BLaER1 (cell line): ENCODE data around the gene CEMIP2.
A peak's percentile ranks its signal among the peaks of the same experiment; 100 is the strongest.

Source experiments
- H3K27ac ChIP-seq: shearing (Covaris generic); formaldehyde crosslinking; 2 replicates; pipeline ENCODE4 v1.8.1; 2022
- H3K27me3 ChIP-seq: shearing (Covaris generic); formaldehyde crosslinking; 2 replicates; pipeline ENCODE4 v1.8.1; 2022
- H3K36me3 ChIP-seq: shearing (Covaris generic); formaldehyde crosslinking; 2 replicates; pipeline ENCODE4 v1.8.1; 2022
- H3K4me1 ChIP-seq: shearing (Covaris generic); formaldehyde crosslinking; 2 replicates; pipeline ENCODE4 v1.8.1; 2022
- H3K4me2 ChIP-seq: shearing (Covaris generic); formaldehyde crosslinking; 2 replicates; pipeline ENCODE4 v1.8.1; 2022
- H3K4me3 ChIP-seq: shearing (Covaris generic); formaldehyde crosslinking; 2 replicates; pipeline ENCODE4 v1.8.1; 2022
- H3K9ac ChIP-seq: shearing (Covaris generic); formaldehyde crosslinking; 2 replicates; pipeline ENCODE4 v1.8.1; 2022
- H3K9me3 ChIP-seq: shearing (Covaris generic); formaldehyde crosslinking; 2 replicates; pipeline ENCODE4 v1.8.1; 2022
- H4K20me1 ChIP-seq: shearing (Covaris generic); formaldehyde crosslinking; 2 replicates; pipeline ENCODE4 v1.8.1; 2022
- Cebpa-rat ChIP-seq: shearing (Covaris generic); IDR thresholded peaks from 2 replicates; pipeline ENCODE4 v1.8.1; 2022

The CEMIP2 gene

DNA sequence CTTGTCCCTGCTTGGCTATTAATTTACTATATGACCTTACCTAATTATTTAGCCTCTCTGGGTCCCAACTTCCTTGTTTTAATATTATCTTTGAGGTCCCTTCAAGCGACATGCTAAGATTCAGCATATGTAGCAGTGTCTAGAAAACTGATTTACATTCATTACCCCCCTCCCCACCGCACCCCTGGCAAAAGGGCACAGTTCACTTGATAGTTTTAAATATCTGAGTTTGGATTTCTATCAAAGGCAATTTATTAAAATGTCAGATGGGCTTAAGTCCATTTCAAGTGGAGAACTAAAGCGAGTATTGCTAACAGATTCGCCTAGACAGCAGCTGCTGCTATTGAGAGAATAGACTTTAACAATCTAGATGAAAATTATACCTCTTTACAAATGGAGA, 3.9 kb downstream of the CEMIP2 start:
- H3K36me3 ChIP-seq: no peaks in the 10 kb centered on the region
- peak overlapping the region; percentile 4 for H3K4me2 ChIP-seq
- no peak overlapping the region for H3K27ac ChIP-seq
- TF ChIP-seq Cebpa-rat: no peak
- H3K9ac ChIP-seq: no peak overlapping the region
- H3K4me3 ChIP-seq: no peak overlapping the region
- no peaks in the 10 kb centered on the region for H3K9me3 ChIP-seq
- peaks cover 41% of the 10 kb centered on the region for H3K4me1 ChIP-seq
- H4K20me1 ChIP-seq: peaks cover 65% of the 10 kb centered on the region
- H3K27me3 ChIP-seq: no peaks in the 10 kb centered on the region

DNA sequence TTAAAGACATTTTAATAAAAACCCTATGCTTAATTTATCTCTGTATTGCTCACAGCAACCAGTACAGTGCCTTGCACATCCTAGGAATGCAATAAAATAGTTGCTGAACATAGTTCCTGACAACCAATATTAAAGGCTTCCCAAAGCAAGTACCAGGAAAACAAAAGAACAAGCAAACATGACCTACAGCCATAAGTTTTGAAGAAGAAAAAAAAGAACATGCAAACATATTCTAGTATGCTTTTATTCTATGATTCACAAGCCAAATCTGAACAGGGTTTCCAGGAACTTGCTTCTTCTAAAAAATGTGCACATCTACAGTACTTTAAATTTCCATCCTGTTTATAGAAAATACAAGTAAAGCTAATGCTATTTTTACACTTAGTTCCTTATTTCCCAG, 4.5 kb downstream of the CEMIP2 start:
- no peaks in the 10 kb centered on the region for H3K36me3 ChIP-seq
- H3K9ac ChIP-seq: no peak overlapping the region
- H4K20me1 ChIP-seq: peaks cover 71% of the 10 kb centered on the region
- TF ChIP-seq Cebpa-rat: no peak
- no peaks in the 10 kb centered on the region for H3K27me3 ChIP-seq
- H3K27ac ChIP-seq: no peak overlapping the region
- H3K4me1 ChIP-seq: peaks cover 41% of the 10 kb centered on the region
- H3K4me3 ChIP-seq: no peak overlapping the region
- no peaks in the 10 kb centered on the region for H3K9me3 ChIP-seq
- H3K4me2 ChIP-seq: no peak overlapping the region

DNA sequence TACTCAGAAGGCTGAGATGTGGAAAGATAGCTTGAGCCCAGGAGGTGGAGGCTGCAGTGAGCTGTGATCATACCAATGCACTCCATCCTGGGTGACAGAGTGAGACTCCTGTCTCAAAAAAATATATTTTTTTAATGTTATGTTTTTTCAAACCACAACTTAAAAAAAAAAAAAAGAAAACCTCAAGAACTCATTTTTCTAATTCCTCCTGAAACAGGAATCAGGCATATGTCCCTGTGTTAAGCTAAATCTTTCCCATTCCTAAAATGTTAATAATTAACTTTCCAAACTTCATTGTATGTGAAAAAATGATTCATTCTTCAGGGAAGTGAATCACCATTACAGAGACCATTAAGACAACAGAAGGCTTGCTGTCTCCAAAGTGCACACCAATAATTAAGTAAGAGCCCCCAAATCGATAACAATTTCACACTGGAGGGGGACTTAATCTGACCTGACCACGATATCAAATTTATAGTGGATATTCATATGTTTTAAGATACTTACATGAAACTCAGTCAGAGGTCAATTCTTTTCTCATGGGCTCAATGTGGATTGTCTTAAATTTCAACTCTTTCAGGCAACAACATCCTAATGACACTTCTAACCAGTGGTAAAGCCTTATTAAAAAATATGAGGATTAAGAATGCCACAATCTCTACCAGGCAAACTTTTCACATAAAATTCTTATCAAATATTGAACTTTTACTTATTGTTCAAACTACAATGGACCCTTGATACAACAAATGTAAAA, 5.2 kb downstream of the CEMIP2 start:
- no peak for TF ChIP-seq Cebpa-rat
- H3K9ac ChIP-seq: no peak overlapping the region
- no peak overlapping the region for H3K27ac ChIP-seq
- no peaks in the 10 kb centered on the region for H3K9me3 ChIP-seq
- H3K4me3 ChIP-seq: no peak overlapping the region
- peaks cover 47% of the 10 kb centered on the region for H3K4me1 ChIP-seq
- no peaks in the 10 kb centered on the region for H3K36me3 ChIP-seq
- no peak overlapping the region for H3K4me2 ChIP-seq
- H4K20me1 ChIP-seq: peaks cover 79% of the 10 kb centered on the region
- H3K27me3 ChIP-seq: no peaks in the 10 kb centered on the region

DNA sequence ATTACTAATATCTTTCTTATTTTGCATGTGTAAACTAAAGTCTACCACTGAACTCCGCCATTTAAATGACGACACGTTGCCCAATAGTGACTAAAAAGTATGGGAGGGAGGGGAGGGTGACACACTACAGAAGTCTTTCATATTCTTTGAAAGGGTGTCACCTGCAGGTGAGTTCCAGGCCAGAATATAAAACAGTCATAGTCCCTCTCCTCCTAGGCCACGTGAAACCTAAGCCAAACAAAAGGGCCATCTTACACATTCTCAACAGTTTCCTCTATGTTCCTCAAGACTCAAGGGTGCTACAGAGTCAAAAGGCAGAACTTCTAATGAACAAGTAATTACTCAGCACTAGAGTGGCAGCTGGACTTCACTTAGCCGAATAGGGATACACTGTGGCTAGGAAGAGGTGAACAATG, 6.4 kb downstream of the CEMIP2 start:
- Histone ChIP-seq H3K4me3 (no peak overlapping the region), H3K27ac (no peak overlapping the region), H3K4me1 (peaks cover 40% of the 10 kb centered on the region), H3K4me2 (no peak overlapping the region), H3K9ac (no peak overlapping the region), H3K36me3 (no peaks in the 10 kb centered on the region), H4K20me1 (peaks cover 80% of the 10 kb centered on the region), H3K27me3 (no peaks in the 10 kb centered on the region), H3K9me3 (no peaks in the 10 kb centered on the region)
- TF ChIP-seq Cebpa-rat: no peak

DNA sequence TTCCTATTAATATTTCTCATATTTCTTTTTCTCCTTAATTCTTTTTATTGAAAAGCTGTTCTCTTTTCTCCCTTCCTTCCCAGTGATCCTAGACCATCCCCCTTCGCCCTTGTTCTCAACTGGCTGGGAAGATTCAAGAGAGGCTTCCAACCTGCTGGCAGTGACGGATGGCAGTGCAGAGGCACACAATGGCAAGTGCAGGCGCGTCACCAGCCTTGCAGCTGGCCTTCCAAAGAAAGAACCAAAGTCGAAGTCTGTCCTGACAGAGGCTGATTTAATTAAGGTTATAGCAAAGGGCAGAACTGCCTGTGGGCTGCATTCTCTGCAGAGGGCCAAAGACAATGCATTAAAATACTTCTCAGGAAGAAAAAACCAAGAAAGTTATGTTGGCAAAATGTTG, 7.4 kb downstream of the CEMIP2 start:
- no peak overlapping the region for H3K4me3 ChIP-seq
- H3K27me3 ChIP-seq: no peaks in the 10 kb centered on the region
- peaks cover 32% of the 10 kb centered on the region for H3K4me1 ChIP-seq
- no peak overlapping the region for H3K4me2 ChIP-seq
- H4K20me1 ChIP-seq: peaks cover 74% of the 10 kb centered on the region
- no peak overlapping the region for H3K9ac ChIP-seq
- no peak for TF ChIP-seq Cebpa-rat
- no peaks in the 10 kb centered on the region for H3K36me3 ChIP-seq
- H3K27ac ChIP-seq: no peak overlapping the region
- H3K9me3 ChIP-seq: no peaks in the 10 kb centered on the region

DNA sequence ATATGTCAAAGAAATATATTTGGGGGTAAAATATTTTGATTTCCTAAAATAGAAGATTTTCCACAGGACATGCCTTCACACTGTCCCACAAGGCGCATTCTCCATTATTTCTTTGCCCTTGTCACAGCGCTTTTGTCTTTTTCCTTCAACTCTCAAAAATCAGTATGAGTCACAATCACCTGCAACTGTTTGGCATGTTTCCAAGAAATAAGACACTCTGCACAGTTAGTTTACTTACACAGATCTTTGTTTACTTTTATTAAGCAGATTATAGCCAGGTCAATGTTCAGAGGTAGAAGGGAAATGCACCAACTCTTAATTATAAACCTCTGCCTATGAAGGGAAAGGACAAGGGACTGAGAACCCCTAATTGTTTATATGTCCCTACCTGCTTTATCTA, 9.5 kb downstream of the CEMIP2 start:
- H3K4me3 ChIP-seq: no peak overlapping the region
- no peak overlapping the region; the same call in 1 of the 2 replicates for H3K4me2 ChIP-seq
- H3K9ac ChIP-seq: no peak overlapping the region
- no peaks in the 10 kb centered on the region for H3K36me3 ChIP-seq
- TF ChIP-seq Cebpa-rat: no peak
- H3K27me3 ChIP-seq: no peaks in the 10 kb centered on the region
- no peak overlapping the region for H3K27ac ChIP-seq
- no peaks in the 10 kb centered on the region for H3K9me3 ChIP-seq
- peaks cover 54% of the 10 kb centered on the region for H4K20me1 ChIP-seq
- peaks cover 20% of the 10 kb centered on the region for H3K4me1 ChIP-seq

DNA sequence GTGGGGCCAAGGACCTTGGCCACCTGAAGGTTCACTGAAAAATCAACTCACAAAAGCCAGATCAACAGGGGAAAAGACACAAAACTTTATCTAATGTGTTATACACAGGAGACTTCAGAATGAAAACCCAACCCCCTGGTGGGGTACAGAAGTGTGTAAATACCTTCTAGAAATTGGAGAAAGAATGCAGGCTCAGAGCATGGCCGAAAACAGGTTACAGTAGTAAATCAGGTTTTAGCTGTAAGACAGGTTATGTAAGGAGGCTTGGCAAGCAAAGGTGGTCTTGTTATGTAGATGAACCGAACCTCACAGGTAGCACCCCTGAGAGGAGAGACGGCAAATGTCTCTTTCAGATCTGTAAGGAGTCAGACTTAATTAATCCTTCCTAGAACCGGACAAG, 10.0 kb downstream of the CEMIP2 start:
- no peak overlapping the region for H3K27ac ChIP-seq
- no peaks in the 10 kb centered on the region for H3K9me3 ChIP-seq
- no peaks in the 10 kb centered on the region for H3K27me3 ChIP-seq
- peaks cover 50% of the 10 kb centered on the region for H4K20me1 ChIP-seq
- H3K36me3 ChIP-seq: no peaks in the 10 kb centered on the region
- TF ChIP-seq Cebpa-rat: no peak
- H3K9ac ChIP-seq: no peak overlapping the region
- H3K4me2 ChIP-seq: no peak overlapping the region
- H3K4me3 ChIP-seq: no peak overlapping the region
- H3K4me1 ChIP-seq: peaks cover 18% of the 10 kb centered on the region

DNA sequence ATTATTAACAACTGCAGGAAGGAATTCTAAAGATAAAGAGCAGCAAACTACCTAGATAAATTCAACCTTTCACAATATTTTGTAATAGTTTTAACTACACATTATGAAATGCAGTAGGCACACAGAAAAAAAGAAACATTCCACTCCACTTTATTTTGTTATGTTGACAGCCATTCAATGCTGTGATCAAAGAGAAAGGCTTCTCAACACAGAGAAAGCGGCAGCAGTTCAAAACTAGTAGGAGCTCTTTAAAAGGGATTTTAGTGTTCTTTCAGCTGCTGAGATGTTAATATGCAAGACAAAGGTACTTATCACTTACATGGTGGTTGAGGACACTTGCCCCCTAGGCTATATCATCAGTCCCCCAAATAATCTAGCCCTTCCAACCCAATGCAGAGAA, 11.6 kb downstream of the CEMIP2 start:
- H3K4me3 ChIP-seq: no peak overlapping the region
- no peak overlapping the region for H3K4me2 ChIP-seq
- no peaks in the 10 kb centered on the region for H3K27me3 ChIP-seq
- peaks cover 39% of the 10 kb centered on the region for H4K20me1 ChIP-seq
- no peaks in the 10 kb centered on the region for H3K9me3 ChIP-seq
- TF ChIP-seq Cebpa-rat: no peak
- peaks cover 3% of the 10 kb centered on the region; the same call in 1 of the 2 replicates for H3K36me3 ChIP-seq
- no peak overlapping the region for H3K27ac ChIP-seq
- H3K9ac ChIP-seq: no peak overlapping the region
- peaks cover 18% of the 10 kb centered on the region for H3K4me1 ChIP-seq

DNA sequence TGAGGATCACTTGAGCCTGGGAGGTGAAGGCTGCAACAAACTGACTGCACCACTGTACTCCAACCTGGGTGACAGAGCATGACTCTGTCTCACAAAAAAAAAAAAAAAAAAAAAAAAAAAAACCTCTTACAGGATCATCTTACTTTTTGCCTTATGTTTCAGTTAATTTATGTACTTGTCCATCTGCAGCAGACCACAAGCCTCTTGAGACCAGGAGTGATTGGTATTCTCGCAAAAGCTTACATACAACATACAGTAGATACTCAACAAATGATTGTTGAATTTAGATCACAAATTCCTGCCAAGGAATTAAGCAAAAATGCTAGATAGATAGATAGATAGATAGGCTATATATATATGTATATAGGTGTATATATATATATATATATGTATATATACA, 12.4 kb downstream of the CEMIP2 start:
- no peak for TF ChIP-seq Cebpa-rat
- no peak overlapping the region for H3K9ac ChIP-seq
- H3K4me1 ChIP-seq: peaks cover 18% of the 10 kb centered on the region

DNA sequence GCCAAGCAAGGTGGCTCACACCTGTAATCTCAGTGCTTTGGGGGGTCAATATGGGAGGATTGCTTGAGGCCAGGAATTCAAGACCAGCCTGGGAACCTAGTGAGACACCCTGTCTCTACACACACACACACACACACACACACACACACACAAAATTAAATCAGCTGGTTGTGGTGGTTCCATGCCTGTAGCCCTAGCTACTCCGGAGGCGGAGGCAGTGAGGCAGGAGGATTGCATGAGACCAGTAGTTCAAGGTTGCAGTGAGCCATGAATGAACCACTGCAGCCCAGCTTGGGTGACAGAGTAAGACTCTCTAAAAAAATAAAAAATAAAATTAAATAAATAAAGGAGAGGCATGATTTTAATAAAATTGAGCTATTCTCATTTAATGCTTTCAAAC, 13.1 kb downstream of the CEMIP2 start:
- no peaks in the 10 kb centered on the region for H3K27me3 ChIP-seq
- peaks cover 28% of the 10 kb centered on the region for H4K20me1 ChIP-seq
- H3K36me3 ChIP-seq: peaks cover 9% of the 10 kb centered on the region
- H3K9ac ChIP-seq: no peak overlapping the region
- H3K4me1 ChIP-seq: peaks cover 18% of the 10 kb centered on the region
- no peak overlapping the region for H3K27ac ChIP-seq
- no peaks in the 10 kb centered on the region for H3K9me3 ChIP-seq
- TF ChIP-seq Cebpa-rat: no peak
- no peak overlapping the region for H3K4me3 ChIP-seq
- peak overlapping the region; percentile 51 for H3K4me2 ChIP-seq

More for the DNA sequence above, 12.4 kb downstream of the CEMIP2 start:
- H3K36me3 ChIP-seq: peaks cover 3% of the 10 kb centered on the region; the same call in 1 of the 2 replicates
- no peaks in the 10 kb centered on the region for H3K9me3 ChIP-seq
- no peak overlapping the region for H3K27ac ChIP-seq
- peaks cover 34% of the 10 kb centered on the region for H4K20me1 ChIP-seq
- H3K4me3 ChIP-seq: no peak overlapping the region
- peak overlapping the region; percentile 51 for H3K4me2 ChIP-seq
- no peaks in the 10 kb centered on the region for H3K27me3 ChIP-seq

DNA sequence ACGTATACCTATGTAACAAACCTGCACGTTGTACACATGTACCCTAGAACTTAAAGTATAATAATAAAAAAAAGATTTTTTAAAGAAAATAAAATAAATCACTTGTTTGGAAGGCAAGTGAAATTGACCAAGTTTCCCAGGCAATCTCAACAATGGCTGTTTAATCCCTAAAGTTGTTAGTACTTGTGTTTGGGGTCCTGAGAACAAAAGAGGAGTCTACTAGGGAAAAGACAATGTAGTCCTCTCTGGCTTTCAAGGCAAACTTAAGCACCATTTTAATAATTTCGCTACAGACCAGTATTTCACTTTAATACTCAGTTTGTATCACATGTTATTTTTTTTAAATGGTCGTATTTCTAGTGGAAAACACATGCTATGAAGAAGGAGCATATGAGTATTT, 14.2 kb downstream of the CEMIP2 start:
- Histone ChIP-seq H3K27ac (no peak overlapping the region), H3K4me1 (peaks cover 18% of the 10 kb centered on the region), H3K9me3 (no peaks in the 10 kb centered on the region), H3K4me2 (no peak overlapping the region), H4K20me1 (peaks cover 24% of the 10 kb centered on the region), H3K4me3 (no peak overlapping the region), H3K9ac (no peak overlapping the region), H3K27me3 (no peaks in the 10 kb centered on the region), H3K36me3 (peaks cover 20% of the 10 kb centered on the region)
- no peak for TF ChIP-seq Cebpa-rat
